Activated gamma-delta T cell (primary cell): Measurements from ENCODE around the gene ATP5MC2.
"Not testable (repeated sequence)": the region's sequence is repeated elsewhere in the genome, so short reads cannot be mapped to it uniquely, and the experiment has no call there.

Experiments
- DNase-seq: peaks from one replicate; lab custom pipeline; 2025; lab: John Stamatoyannopoulos, UW

ATP5MC2 gene

DNA sequence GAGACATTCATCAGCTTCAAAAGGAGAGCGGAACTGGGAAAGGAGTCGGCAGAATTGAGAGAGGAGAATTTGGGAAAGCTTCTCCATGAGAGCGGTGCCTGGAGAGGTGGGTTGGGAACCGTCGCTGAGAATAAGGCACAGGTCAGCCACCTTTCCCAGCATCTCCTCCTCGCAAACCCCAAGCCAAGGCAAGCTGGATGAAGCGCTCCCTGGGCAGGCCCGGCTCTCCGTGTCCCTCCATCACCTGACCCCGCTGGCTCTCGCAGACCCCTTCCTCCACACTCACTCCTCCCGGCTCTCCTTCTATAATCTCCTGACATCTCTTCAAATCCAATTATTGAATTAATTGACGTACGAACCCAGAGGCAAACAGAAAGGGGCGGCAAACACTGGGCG lies 18.9 kb upstream of the ATP5MC2 start:
- DNase-seq: no peak

DNA sequence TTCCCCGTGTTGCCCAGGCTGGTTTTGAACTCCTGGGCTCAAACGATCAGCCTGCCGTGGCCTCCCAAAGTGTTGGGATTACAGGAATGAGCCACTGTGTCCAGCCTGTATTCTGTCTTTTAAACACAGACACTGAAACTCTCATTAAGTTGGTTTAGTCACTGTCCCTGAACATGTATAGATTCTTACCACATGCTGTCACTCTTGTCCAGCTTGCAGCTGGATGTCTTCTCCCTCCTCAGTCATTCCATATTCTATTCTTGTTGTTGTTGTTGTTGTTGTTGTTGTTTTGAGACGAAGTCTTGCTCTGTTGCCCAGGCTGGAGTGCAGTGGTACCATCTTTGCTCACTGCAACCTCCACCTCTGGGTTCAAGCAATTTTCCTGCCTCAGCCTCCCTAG lies 12.3 kb upstream of the ATP5MC2 start:
- DNase-seq: no peak

DNA sequence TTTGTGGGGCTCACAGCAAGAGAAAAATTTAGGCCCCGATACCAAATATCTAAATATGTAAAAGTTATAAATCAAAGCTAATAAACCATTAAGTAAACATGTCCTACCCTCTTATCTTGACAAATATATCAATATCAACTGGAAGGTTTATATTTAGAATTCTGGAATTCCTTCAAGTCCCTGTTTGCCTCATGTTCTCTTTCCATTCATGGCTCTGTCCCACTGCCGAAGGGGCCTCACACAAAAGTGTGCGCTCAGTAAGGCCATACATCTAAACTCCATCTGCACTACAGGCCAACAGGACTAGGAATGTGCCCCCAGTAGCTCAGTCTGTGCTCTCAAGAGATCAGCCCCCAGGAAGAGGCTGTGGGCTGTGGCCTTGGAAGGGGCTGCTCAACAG lies 10.6 kb upstream of the ATP5MC2 start:
- no peak for DNase-seq

DNA sequence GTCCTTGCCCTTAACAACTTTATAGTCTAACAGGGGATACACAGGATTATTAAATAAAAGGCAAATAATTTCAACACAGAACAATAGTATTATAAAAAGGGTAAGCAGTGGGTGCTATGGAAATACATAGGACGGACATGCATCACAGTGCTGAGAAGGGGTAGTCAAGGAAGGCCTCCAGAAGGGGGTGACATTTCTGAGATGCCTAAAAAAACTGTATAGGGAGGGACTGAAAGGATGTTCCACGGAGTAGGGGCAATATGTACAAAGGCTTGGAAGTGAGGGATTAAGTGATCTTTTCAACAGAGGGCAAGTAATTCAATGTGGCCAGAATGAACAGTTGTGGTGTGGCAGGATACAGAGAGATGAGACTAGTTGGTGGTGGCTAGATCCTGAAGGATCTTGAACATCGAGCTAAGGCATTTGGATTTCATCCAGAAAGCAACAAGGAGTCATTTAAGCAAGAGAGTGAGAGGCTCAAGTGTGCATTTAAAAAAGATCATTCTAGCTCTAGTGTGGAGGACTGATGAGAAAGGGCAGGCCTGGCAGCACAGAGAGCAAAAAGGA lies 8.9 kb upstream of the ATP5MC2 start:
- no peak for DNase-seq

DNA sequence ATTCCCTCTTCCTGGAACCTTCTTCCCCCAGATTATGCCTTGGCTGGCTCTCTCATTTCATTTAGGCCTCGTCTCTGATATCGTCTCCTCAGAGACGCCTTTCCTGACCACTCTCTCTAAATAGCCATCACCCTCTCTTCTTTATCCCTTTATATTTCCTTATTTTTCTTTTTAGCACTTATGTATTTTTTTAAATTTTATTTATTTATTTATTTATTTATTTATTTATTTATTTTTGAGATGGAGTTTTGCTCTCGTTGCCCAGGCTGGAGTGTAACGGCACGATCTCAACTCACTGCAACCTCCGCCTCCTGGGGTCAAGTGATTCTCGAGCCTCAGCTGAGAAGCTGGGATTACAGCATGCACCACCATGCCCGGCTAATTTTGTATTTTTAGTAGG lies 8.1 kb upstream of the ATP5MC2 start:
- DNase-seq: no peak

DNA sequence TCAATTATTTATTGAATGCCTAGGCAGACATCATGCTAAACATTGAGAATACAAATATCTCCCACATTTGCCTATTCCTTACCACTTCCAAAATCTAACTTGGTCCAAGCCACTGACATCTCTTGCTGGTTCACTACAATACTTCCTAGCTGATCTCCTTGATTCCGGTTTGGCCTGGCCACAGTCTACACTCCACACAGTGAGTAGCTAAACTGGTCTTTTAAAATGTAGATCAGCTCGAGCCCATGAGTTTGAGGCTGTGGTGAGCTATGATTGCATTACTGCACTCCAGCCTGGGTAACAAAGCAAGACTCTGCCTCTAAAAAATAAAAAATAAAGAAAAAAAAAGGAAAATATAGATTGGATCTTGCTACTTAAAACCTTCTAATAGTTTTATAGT lies 7.6 kb upstream of the ATP5MC2 start:
- DNase-seq: no peak

DNA sequence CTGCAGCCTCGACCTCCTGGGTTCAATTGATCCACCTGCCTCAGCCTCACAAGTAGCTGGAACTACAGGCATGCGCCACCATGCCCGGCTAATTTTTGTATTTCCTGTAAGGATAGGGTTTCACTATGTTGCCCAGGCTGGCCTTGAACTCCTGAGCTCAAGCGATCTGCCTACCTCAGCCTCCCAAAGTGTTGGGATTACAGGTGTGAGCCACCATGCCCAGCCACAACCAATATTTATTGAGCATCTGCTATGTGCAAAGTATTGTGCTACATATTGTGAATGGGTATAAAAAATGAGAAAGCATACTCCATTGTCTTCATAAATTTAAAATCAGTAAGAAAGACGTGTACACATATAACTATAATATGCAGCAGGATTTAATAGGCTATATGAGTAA lies 4.2 kb upstream of the ATP5MC2 start:
- not testable (repeated sequence) for DNase-seq

DNA sequence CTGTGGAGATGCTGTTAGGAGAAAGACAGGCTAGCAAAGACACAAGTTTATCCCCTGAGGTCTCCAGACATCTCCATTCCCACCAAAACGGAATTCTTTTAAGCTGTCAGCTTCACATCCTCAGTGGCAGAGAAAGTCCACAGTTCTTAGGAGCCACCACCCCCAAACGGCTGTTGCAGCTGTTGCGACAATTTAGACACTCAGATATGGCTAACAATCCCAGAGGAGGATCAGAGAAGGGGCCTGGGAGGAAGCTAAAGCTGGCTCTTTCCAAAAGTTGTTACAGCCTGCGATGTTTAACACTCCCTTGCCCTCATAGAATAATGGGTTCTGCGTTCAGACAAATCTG lies 1.9 kb upstream of the ATP5MC2 start:
- no peak for DNase-seq

DNA sequence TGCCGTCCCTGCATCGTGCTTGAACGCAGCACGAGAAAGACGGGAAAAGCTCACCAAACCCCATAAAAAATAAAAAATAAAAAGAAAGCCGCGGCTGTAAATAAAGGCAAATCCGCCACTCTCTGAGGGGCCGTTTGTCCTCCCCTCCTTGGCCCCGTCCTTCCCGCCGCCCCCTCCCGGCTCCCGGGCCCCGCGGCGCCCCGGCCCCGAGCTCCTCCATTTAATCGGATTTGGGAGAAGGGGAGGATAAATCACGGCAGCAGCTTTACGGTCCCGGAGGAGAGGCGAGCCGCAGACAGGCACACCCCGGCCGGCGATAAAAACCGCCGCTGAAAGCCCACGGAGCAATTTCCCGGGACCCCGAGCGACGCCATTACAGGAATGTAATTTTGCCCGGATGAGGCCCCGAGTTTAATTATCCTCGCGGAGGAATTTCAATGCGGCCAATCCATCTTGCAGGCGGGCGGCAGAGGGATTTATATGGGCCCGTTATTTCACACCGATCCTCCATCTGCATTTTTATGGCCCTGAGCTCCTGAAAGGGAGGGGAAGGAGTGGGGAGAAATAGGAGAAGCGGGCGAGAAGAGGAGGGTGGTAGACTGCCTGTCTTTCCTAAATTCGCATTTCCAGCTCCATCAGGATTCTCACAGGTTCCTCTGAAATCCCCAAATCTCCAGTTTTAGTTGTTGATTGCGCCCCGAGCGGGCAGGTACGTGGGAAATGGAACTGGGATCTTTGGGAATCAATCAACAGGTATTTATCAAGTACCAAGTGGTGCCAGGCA lies 1.3 kb upstream of the ATP5MC2 start:
- no peak for DNase-seq

DNA sequence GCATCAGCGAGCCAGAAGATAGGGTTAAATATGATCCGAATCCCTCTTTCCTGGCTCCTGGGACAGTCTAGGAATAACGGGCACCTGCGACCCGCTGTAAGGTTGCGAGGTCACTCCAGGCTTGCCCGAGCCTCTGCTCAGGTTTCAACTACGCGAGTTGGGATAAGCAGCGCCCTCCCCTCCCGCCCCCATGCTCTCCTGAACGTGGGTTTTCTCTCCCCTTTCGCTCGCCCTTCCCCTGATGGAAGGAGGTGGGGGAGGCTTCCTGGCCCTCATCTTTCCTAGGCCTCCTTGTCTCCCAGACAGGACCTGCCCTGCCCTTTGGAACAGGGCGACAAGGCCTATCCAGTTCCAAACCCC lies 753 bp upstream of the ATP5MC2 start:
- DNase-seq: no peak

DNA sequence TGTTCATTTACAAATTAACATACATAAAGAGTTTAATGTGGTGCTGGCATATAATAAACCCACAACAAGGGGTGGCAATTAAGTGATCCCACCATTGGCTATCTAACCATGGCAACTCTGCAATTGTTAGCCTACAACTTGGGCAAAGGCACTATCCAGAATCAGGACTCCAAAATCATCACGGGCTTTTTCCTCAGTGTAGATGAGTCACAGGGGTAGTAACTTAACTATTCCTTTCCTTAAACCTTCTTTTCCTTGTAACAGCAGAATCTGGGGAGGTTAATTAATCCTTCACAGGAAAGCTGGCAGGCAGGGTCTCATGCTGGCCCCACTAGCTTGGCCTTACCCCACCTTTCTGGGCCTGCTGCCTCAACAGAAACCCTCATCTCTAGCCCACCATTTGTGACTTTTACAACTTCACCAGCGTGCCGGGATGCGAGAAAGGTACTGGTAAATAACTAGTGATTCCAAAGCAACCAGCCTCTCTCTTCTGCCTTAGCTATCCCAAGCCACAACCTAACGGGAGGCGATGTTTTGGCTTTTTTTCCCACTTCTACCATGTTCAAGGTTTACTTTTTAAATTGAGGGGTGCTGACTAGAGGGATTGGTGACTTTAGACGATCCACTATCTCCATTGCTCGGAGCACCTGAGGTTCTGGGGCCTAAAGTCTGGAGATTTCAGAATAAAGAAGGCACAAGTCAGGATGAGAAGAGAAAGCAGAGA lies 744 bp downstream of the ATP5MC2 start:
- DNase-seq: no peak

DNA sequence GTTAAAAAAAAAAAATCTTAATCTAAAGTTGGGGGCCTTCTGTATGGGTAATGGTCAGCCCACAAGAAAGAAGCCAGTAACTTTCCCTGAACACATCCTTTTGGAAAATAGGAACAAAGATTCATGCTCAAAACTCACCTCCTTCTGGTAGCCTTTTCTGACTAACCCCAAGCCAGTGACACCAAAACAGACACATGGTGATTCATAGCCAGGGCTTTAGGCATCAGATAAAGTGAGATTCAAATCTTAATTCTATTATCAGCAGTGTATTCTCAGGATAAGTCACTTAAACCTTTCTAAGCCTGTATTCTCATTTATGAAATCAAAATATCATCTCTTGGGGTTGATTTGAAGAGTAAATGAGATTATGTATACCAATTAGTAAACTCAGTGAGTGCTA lies 4.9 kb downstream of the ATP5MC2 start:
- no peak for DNase-seq

DNA sequence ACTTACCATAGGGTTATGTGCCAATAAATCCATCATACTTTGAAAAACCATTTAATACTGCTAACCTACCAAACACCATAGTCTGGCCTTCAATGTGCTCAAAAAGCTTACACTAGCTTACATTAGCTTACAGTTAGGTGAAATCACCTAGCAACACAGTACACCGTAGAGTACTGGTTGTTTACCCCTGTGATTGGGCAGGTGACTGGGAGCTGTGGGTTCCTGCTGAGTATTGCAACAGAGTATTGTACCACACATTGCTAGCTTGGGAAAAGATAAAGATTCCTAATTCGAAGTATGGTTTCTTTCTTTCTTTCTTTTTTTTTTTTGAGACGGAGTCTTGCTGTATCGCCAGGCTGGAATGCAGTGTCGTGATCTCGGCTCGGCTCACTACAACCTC lies 5.6 kb downstream of the ATP5MC2 start:
- no peak for DNase-seq

DNA sequence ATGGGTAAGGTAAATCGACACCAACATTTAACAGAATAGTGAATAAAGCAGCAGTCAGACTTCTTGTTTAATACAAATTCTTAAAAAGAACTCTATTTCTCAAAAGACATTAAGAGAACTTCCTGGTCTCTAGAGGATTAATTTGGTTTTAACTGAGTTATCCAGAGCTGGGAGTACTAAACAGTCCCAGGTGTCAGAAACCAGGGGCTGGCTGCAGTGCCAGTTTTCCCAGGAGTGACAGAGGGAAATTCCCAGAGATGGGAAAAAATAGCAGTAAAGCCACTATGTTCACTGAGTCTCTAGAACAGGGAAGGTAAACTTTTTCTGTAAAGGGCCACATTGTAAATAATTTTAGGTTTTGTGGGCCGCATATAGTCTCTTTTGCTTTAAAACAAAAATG lies 8.8 kb downstream of the ATP5MC2 start:
- DNase-seq: no peak

DNA sequence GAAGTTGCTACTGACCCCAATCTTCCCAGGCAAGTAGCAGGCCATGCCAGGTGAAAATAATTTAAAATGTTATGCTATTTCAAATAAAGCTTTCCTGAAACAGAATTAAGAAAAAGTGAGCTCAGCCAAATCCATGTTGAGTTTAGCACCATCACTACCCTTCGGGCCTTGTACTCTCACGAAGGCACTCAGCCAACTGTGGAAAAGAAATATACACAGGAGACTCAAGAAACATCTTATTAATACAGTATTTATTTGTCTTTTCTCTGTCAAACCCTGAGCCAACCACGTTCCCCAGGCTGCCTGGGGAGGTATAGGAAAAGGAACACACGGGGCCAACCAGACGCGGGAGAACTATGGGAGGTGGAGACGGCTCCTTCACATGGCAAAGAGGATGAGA lies 10.9 kb downstream of the ATP5MC2 start:
- no peak for DNase-seq

DNA sequence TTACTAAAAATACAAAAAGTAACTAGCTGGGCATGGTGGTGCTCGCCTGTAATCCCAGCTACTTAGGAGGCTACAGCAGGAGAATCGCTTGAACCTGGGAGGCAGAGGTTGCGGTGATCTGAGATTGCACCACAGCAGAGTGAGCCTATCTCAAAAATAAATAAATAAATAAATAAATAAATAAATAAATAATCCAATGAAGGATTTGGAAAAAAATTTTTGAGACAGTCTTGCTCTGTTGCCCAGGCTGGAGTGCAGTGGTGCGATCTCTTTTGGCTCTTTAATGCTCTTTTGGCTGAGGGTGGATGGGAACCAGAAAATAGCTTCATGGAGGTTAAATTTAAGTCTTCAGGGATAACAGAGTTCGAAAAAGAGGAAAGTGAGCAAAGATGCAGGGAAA lies 11.7 kb downstream of the ATP5MC2 start:
- DNase-seq: no peak

DNA sequence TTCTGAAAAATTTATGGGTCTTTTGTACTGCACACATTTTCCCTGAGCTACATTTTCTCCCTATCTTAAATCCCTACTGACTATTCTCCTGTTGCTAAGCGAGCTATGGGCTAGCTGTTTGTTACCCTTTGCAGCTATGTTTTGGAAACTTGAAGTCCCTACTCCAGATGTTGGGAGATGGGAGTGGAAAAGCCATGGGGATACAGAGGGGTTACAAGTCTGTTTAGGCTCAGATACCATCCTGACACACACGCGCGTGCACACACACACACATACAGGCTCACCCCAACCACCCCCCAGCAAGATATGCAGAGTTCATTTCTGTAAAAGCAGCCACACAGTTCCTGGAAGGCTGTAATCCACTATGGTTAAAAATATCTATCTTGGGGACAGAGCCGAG lies 15.8 kb downstream of the ATP5MC2 start:
- no peak for DNase-seq

DNA sequence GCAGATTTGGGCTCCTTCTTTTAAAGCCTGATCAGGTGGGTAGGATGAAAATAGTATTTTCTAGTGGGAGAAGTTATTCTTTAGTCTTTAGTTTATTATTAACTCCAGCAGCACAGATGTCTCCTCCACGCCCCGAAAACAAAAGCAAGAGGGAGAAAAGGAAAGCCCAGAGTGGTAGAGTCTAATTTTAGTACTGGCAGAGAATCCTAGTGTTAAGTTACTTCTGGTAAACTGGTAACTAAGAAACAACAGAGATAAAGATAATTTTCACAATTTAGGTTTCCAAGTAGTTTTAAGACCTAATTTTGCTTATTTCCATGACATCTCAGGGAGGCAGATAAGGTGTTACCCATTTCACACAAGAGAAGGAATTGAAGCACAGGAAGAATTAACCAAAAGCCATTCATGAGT lies 16.3 kb downstream of the ATP5MC2 start:
- no peak for DNase-seq

DNA sequence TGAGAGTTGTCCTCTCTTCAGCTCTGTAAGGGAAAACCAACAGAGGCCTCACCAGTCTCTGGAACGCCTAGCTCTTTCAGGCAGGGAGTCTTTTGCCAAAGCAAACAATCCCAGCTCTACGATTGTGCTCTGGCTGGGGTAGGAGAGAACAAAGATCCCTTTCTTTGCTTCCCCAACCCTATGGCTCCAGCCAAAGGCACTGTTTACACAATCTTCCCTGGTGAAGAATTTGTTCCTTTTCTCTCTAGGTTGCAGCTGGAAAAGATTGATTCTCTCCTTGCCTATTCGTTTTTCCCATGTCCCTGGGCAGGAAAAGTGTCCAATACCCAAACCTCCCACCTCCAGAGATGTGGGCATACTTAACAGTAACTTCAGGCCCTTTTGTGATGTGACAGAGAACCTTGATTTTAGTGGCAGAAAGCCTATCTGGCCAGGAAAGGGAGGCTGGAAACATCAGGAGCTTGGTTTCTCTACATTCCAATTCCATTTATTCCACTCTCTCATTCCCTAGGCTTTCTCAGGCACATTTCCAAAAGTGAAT lies 16.8 kb downstream of the ATP5MC2 start:
- no peak for DNase-seq

DNA sequence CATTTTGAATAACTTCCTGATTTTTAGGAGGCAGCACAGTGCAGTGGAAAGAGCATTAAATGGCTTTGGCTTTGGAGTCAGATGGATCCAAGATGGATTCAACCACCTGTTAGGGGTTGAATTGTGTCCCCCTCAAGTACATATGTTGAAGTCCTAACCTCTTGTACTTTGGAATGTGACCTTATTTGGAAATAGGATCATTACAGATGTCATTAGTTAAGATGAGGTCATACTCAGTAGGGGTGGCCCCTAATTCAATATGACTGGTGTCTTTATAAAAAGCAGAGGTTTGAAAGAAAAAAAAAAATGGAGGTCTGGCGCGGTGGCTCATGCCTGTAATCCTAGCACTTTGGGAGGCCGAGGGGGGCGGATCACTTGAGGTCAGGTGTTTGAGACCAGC lies 18.8 kb downstream of the ATP5MC2 start:
- DNase-seq: no peak

DNA sequence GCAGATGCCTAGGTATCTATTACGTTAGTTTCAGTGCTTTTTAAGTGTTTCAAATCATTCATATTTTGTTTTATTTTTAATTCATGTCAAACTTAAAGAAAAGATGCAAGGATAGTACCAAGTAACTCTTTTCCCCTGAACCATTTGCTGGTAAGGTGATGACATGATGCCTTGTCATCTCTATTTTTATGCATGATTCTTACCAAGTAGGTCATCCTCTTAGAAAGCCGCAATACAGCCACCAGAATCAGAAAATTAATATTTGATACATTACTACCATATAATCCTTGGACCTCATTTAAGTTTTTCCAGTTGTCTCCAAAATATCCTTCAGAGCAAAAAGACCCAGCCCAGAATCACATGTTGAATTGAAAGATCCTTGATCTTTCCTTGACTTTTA lies 22.3 kb downstream of the ATP5MC2 start:
- DNase-seq: no peak

DNA sequence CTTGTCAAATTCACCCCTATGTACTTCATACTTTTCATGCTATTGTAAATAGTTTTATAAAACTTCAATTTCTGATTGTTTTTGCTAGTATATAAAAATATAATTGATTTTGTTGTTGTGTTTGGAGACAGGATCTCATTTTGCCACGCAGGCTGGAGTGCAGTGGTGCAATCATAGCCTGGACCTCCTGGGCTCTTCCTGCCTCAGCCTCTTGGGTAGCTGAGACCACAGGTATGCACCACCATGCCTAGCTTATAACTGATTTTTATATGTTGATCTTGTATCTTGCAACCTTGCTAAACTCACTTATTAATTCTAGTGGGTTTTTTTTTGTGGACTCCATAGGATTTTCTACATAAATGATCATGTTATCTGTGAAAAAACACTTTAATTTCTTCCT lies 23.5 kb downstream of the ATP5MC2 start:
- no peak for DNase-seq

DNA sequence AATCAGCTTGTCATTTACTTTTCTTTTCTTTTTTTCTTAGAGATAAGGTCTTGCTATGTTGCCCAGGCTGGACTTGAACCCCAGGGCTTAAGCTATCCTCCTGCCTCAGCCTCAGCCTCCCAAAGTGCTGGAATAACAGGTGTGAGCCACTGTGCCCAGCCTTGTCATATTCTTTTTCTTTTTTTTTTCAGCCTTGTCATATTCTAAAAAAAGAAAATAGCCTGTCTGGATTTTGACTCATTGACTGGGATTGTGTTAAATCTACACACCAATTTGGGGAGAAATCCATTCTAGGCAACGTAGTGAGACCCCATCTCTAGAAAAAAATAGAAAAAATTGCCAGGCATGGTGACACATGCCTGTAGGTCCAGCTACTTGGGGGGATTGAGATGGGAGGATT lies 24.1 kb downstream of the ATP5MC2 start:
- DNase-seq: no peak
